Measurements from ENCODE around the gene ZMYM2.

ZMYM2 gene

GRCh38 chr13:20049558-20050473 is 91.3 kb downstream of the ZMYM2 start:
- DNase-seq = no peak

GRCh38 chr13:20051366-20051765 is 92.8 kb downstream of the ZMYM2 start:
- no peak for DNase-seq

DNA sequence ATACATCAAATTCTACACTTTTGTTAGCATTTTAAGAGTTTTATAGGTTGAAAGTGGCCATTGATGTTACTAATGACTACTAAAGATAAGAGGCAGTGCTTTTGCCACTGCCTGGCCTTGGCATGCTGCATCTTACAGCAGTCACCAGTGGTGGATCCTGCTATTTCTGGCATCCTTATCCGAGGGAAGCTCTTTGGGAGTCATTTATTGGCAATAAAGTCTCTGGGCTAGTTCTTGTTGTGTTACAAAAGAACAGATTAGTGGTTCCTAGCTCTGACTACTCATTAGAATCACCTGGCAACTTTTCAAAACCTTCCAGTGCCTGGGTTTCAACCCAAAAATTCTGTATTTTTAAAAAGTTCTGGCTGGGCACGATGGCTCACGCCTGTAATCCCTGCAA is 94.5 kb downstream of the ZMYM2 start:
- no peak for DNase-seq

- no peak for DNase-seq
Observed at GRCh38 chr13:20053891-20054290, 95.4 kb downstream of the ZMYM2 start.

DNA sequence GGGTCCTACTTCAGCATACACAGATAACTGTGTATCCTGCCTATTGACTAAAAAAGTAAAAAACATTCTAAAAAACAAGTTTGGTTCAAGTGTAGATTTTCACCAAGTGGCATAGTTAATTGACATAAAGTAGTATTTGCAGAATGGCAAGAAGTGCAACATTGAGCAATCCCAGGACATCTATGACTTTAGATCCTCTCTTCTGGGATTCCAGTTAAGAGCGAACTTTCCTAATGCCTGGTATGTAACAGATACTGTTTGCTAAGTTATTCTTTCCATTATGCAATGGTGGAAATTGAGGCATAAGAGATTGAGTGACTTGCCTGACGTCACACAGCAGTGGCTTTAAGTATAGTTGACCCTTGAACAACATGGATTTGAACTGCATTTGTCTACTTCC is 96.1 kb downstream of the ZMYM2 start:
- DNase-seq = no peak

- DNase-seq = no peak
Observed at GRCh38 chr13:20057214-20057613, 98.7 kb downstream of the ZMYM2 start.

DNA sequence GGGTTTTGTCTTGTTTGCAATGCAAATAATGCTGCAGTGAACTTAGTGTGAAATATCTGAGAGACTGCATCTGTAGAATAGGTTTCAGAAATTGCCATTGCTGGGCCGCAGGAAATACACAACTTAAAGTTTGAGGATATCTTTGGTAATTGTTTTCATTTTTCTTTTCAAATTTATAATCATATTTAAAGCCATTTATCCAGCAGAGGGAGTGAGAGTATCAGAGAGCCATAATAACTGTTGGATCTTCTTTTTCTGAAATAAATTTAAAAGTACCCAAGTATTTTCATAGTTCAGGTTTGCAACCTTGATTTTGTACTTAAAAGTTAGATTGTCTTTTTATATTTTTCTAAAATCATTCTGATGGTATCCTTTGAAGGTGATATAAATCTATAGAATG is 99.4 kb downstream of the ZMYM2 start:
- no peak for DNase-seq

DNA sequence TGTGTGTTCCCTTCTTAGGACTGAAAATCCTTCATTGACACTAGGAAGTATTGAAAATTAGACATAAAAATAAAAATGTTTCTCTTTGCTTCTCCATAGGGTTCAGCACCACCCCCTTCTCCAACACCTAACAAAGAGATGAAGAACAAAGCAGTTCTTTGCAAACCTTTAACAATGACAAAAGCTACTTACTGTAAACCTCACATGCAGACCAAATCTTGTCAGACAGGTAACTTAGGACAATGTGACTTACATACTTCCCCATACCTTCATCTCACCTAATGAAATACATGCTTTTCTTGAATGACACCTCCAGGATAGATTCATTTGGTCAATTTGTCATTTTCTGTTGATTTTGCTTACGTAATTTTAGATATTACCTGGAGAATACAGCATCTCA is 99.9 kb downstream of the ZMYM2 start:
- DNase-seq = no peak

- no peak for DNase-seq
Observed at GRCh38 chr13:20064128-20064527, 105.6 kb downstream of the ZMYM2 start.

- no peak for DNase-seq
Observed at GRCh38 chr13:20065516-20065915, 107.0 kb downstream of the ZMYM2 start.

- DNase-seq = no peak
Observed at GRCh38 chr13:20069956-20070355, 111.4 kb downstream of the ZMYM2 start.

DNA sequence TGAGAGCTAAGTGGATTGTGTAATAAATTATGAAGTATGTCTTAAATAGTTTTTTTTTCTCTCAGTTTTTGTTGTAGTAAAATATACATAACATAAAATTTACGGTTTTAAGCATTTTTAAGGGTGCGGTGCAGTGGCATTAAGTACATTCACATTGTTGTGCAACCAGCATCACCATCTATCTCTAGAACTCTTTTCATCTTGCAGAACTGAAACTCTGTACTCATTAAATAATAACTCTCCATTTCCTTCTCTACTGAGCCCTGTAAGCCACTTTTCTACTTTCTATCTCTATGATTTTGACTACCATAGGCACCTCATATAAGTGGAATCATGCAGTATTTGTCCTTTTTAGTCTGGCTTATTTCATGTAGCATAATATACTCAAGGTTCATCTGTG is 115.2 kb downstream of the ZMYM2 start:
- no peak for DNase-seq

GRCh38 chr13:20074966-20075365 is 116.4 kb downstream of the ZMYM2 start:
- DNase-seq = no peak

DNA sequence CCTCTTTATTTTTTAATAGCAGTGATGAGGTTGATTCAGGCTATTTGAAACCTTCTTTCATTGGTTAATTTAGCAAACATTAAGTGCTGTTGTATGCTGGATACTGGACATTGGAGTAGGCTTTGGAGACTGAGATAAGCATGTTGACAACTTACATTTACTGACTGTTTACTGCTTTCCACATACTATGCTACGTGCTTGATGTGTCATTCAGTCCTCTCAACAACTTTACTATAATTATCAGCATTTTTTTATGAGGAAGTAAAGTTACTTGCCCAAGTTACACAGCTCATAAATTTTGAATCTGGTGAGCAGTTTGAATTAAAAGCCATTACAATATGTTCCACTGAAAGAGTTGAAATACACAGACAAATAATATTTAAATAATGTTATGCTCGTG is 118.6 kb downstream of the ZMYM2 start:
- DNase-seq = no peak

GRCh38 chr13:20080377-20081164 is 122.0 kb downstream of the ZMYM2 start:
- DNase-seq = no peak

GRCh38 chr13:20090349-20090748 is 131.8 kb downstream of the ZMYM2 start:
- no peak for DNase-seq

- peak; percentile 73 for DNase-seq
Observed at GRCh38 chr13:20093951-20094350, 135.4 kb downstream of the ZMYM2 start.

DNA sequence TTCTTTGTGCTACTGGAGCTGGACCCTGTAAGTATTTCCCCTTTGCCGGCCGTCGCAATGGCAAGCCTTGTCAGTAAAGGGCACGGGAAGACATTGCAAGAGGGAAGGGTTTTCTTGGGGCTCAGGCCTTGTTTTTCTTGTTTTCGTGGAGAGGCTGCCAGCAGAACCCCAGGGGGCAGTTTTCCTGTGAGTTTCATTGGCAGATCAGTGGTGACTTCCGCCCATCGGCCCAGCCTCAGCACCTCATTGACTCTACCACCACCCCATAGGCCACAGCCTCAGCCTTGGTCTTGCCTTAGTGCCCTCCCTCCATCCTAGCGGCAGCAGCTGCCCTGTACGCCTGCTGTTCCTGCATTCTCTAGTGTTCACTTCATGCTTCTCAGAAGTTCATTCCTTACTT is 140.8 kb downstream of the ZMYM2 start:
- DNase-seq = no peak

DNA sequence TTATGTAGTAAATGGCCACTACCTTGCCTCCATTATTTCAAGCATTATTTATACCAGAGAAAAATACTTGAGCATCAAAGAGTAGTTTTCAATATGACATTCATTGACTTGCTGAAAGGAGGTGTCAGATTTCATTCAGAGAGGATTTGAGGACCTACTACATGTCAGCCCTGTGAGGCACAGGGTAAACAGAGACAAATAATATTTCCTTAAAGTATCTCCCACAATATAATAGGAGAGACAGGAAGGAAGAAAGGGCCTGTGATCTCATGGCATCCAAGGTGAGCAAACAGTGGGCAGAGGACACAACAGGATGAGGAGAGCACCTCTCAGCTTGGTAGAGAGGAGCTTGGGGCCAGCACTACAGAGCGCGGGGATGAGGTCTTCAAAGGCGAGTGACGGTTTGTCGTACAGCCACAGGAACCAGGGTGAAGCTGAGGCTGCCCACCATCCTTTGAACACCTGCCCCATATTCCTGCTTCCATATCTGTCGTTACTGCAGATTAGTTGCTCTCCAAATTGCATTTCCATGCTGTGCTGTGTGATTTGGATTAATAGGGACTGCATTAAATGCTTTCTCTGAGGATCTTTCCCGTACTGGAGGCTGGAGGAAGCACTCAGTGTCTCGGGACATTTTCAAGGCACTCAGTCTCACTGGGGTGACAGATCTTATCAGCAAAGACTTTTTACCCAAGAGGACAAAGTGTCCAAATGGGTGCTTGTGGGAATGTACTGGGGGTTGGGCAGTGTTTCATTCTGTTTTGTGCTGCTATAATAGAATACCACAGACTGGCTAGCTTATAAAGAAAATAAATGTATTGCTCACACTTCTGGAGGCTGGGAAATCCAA is 143.2 kb downstream of the ZMYM2 start:
- peak; percentile 28 for DNase-seq

- DNase-seq = peak; percentile 47
Observed at GRCh38 chr13:20102525-20103180, 144.1 kb downstream of the ZMYM2 start.

DNA sequence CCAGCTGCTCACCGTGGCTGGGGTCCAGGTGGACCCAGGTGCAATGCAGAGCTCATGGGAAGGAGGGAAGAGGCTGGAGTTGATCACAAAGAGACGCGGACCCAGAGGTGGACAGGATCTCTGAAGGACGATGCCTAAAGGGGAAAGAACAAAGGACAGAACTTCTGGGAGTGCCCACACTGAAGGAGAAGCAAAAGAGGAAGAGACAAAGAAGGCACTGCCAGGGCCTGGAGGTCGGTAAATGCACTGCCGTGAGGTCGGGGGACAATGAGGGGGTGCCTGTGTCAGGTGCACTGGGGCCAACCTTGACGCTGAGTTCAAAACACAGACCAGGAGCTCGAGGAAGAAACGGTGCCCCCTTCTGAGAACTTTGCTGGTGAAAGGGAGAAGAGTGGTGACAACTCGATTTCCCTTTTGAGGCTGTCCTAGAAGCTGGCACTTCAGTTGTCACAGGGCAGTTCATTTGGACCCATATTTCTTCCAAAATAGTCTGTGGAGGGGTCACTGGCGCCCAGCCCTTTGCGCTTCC is 146.7 kb downstream of the ZMYM2 start:
- DNase-seq = no peak

GRCh38 chr13:20106742-20107141 is 148.2 kb downstream of the ZMYM2 start:
- peak; percentile 56 for DNase-seq
